Measurements from ENCODE around the gene DDX10.

DNA sequence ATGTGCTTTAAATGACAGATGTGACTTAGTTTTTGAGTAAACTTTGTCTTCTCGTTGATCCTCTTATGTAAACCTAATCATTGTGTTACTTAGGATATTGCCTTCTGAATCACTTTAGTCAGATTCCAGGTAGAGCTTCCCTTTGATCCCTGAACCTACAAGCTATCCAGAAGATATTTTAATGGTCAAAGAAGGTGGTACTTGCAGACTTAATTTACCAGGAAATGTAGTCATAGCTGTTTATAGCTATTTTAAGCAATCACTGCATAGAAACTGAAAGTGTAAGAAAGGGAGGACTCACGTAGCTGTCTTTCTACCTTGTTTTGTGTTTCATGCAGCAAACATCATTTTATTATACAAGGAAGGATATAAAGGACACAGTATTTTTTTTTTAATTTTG is 189.5 kb downstream of the DDX10 start:
- TF ChIP-seq, protein P1, sequence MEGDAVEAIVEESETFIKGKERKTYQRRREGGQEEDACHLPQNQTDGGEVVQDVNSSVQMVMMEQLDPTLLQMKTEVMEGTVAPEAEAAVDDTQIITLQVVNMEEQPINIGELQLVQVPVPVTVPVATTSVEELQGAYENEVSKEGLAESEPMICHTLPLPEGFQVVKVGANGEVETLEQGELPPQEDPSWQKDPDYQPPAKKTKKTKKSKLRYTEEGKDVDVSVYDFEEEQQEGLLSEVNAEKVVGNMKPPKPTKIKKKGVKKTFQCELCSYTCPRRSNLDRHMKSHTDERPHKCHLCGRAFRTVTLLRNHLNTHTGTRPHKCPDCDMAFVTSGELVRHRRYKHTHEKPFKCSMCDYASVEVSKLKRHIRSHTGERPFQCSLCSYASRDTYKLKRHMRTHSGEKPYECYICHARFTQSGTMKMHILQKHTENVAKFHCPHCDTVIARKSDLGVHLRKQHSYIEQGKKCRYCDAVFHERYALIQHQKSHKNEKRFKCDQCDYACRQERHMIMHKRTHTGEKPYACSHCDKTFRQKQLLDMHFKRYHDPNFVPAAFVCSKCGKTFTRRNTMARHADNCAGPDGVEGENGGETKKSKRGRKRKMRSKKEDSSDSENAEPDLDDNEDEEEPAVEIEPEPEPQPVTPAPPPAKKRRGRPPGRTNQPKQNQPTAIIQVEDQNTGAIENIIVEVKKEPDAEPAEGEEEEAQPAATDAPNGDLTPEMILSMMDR (IDR thresholded peaks at IDR 0.05) = no peak
- TF ChIP-seq POLR2AphosphoS5 (IDR thresholded peaks at IDR 0.05) = no peak
